Thyroid gland (tissue), 4 donors: ENCODE data around the gene MUC20.
"Not testable (repeated sequence)": the region's sequence is repeated elsewhere in the genome, so short reads cannot be mapped to it uniquely, and the experiment has no call there.

Experiments used
- CTCF ChIP-seq, 6 experiments: fragments of 200-600 bp in 3 of 6; fragments of 450-650 bp in 3 of 6; sonication (generic) in 3 of 6; IDR thresholded peaks; one replicate each; pipeline ENCODE4 v1.5.1; 2016 to 2019; ENCODE audit warnings: antibody characterized with exemption in 6 of 6, mild to moderate bottlenecking in 2 of 6, inconsistent platforms in 1 of 6, moderate library complexity in 1 of 6
- POLR2A ChIP-seq, 2 donors: fragments of 450-650 bp; IDR thresholded peaks; one replicate each; pipeline ENCODE4 v1.6.1; 2017; ENCODE audit warnings: antibody characterized with exemption in 2 of 2, mild to moderate bottlenecking in 2 of 2, moderate library complexity in 1 of 2

GRCh38 chr3:195691596-195692353 lies 29.0 kb upstream of the MUC20 start:
- TF ChIP-seq CTCF, POLR2A (IDR thresholded peaks at IDR 0.05): not testable (repeated sequence)
